Measurements from ENCODE around the gene OR5B2.

The OR5B2 gene

GRCh38 chr11:58395581-58395980 lies 32.3 kb downstream of the OR5B2 start:
- no peak for TF ChIP-seq CTCF (IDR thresholded peaks at IDR 0.05; ENCODE audit: insufficient read depth, low read depth, low read length, missing control alignments)
- no peak overlapping the region for H3K4me3 ChIP-seq (ENCODE audit: low read depth, low read length)
- no peak for DNase-seq (ENCODE audit: low read depth)

GRCh38 chr11:58394195-58394594 lies 33.7 kb downstream of the OR5B2 start:
- TF ChIP-seq CTCF (IDR thresholded peaks at IDR 0.05; ENCODE audit: insufficient read depth, low read depth, low read length, missing control alignments) = no peak
- no peak for DNase-seq (ENCODE audit: low read depth)
- no peak overlapping the region for H3K4me3 ChIP-seq (ENCODE audit: low read depth, low read length)

- no peak overlapping the region for H3K4me3 ChIP-seq (ENCODE audit: low read depth, low read length)
- no peak for TF ChIP-seq CTCF (IDR thresholded peaks at IDR 0.05; ENCODE audit: insufficient read depth, low read depth, low read length, missing control alignments)
Measured at GRCh38 chr11:58392746-58393145, 35.2 kb downstream of the OR5B2 start.

GRCh38 chr11:58391879-58392278 lies 36.0 kb downstream of the OR5B2 start:
- no peak overlapping the region for H3K4me3 ChIP-seq (ENCODE audit: low read depth, low read length)
- DNase-seq (ENCODE audit: low read depth) = no peak
- no peak for TF ChIP-seq CTCF (IDR thresholded peaks at IDR 0.05; ENCODE audit: insufficient read depth, low read depth, low read length, missing control alignments)

More at GRCh38 chr11:58392746-58393145, 35.2 kb downstream of the OR5B2 start:
- DNase-seq (ENCODE audit: low read depth) = no peak

GRCh38 chr11:58390551-58391063 lies 37.3 kb downstream of the OR5B2 start:
- no peak for DNase-seq (ENCODE audit: low read depth)
- H3K4me3 ChIP-seq (ENCODE audit: low read depth, low read length) = no peak overlapping the region
- no peak for TF ChIP-seq CTCF (IDR thresholded peaks at IDR 0.05; ENCODE audit: insufficient read depth, low read depth, low read length, missing control alignments)

Measured in GM12865 (cell line).